ENCODE data around the gene RETREG2. TPM values are rescaled to one million over a fixed set of nuclear protein-coding genes. Genes with fewer than 3 reads are reported as not detected.

Gene RETREG2
- total and polyA plus RNA-seq, 4 donors, result 21.7 to 42.8 (median 37.7) TPM

DNA sequence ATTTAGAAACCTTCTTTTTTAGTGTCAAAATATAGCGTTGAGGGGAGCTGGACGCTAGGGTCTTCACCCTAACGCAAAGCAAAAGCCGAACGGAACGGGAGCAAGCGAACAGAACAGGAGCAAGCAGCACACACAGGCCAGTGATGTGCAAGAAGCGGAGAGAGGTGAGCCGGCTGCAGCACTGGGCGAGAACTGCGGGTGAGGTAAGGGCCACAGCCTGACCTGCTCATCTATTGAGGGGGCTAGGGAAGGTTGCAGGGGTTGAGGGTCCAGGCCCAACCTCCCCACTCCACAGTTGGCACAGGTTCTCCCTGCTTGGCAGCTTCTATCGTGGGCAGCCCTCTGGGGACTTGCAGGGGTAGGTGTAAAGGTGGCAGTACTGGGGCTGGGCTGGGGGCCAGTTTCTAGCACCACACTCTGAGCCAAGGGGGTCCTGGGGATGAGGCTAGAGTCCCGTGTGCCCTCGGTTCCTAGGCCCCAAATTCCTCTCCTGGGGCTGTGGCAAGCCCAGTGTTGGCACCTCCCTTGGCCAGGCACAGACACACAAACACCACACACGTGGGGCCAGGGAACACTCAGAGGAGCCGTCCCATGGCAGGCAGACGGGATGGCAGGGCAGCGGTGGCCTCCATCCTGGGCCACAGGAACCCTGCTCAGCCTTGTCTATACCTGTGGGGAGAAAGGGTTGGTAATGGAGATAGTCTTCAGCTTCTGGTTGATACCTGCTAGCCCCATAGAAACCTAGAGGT lies 41.9 kb downstream of the RETREG2 start:
- no peak overlapping the region for H3K4me3 ChIP-seq (ENCODE audit: low read depth in 1 of 3, low read length in 3 of 3)
- no peak overlapping the region for H3K9ac ChIP-seq (ENCODE audit: low read depth in 1 of 2, low read length in 2 of 2)
- peaks cover 5 to 27% (median 19%) of the 10 kb centered on the region in 4 donors for H3K4me1 ChIP-seq (ENCODE audit: control insufficient read depth in 4 of 4, insufficient read depth in 4 of 4, low read length in 3 of 4)
- H3K27me3 ChIP-seq (ENCODE audit: control insufficient read depth in 4 of 4, insufficient read depth in 4 of 4, low read length in 3 of 4), result no peaks in the 10 kb centered on the region
- no peak overlapping the region for H3K27ac ChIP-seq (ENCODE audit: low read depth in 1 of 2, low read length in 2 of 2)
- TF ChIP-seq TAF1 (conservative IDR thresholded peaks at IDR 0.05), result no peak
- TF ChIP-seq, protein P1, sequence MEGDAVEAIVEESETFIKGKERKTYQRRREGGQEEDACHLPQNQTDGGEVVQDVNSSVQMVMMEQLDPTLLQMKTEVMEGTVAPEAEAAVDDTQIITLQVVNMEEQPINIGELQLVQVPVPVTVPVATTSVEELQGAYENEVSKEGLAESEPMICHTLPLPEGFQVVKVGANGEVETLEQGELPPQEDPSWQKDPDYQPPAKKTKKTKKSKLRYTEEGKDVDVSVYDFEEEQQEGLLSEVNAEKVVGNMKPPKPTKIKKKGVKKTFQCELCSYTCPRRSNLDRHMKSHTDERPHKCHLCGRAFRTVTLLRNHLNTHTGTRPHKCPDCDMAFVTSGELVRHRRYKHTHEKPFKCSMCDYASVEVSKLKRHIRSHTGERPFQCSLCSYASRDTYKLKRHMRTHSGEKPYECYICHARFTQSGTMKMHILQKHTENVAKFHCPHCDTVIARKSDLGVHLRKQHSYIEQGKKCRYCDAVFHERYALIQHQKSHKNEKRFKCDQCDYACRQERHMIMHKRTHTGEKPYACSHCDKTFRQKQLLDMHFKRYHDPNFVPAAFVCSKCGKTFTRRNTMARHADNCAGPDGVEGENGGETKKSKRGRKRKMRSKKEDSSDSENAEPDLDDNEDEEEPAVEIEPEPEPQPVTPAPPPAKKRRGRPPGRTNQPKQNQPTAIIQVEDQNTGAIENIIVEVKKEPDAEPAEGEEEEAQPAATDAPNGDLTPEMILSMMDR (IDR thresholded peaks at IDR 0.05; ENCODE audit: low read depth, low read length, missing input control), result no peak
- no peak for TF ChIP-seq HNF4A (conservative IDR thresholded peaks at IDR 0.05)
- TF ChIP-seq YY1 (IDR thresholded peaks at IDR 0.05), result no peak
- no peak for TF ChIP-seq FOXA2 (IDR thresholded peaks at IDR 0.05)
- TF ChIP-seq, protein P2, sequence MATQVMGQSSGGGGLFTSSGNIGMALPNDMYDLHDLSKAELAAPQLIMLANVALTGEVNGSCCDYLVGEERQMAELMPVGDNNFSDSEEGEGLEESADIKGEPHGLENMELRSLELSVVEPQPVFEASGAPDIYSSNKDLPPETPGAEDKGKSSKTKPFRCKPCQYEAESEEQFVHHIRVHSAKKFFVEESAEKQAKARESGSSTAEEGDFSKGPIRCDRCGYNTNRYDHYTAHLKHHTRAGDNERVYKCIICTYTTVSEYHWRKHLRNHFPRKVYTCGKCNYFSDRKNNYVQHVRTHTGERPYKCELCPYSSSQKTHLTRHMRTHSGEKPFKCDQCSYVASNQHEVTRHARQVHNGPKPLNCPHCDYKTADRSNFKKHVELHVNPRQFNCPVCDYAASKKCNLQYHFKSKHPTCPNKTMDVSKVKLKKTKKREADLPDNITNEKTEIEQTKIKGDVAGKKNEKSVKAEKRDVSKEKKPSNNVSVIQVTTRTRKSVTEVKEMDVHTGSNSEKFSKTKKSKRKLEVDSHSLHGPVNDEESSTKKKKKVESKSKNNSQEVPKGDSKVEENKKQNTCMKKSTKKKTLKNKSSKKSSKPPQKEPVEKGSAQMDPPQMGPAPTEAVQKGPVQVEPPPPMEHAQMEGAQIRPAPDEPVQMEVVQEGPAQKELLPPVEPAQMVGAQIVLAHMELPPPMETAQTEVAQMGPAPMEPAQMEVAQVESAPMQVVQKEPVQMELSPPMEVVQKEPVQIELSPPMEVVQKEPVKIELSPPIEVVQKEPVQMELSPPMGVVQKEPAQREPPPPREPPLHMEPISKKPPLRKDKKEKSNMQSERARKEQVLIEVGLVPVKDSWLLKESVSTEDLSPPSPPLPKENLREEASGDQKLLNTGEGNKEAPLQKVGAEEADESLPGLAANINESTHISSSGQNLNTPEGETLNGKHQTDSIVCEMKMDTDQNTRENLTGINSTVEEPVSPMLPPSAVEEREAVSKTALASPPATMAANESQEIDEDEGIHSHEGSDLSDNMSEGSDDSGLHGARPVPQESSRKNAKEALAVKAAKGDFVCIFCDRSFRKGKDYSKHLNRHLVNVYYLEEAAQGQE (IDR thresholded peaks at IDR 0.05), result no peak
- no peak for TF ChIP-seq NR2F2 (IDR thresholded peaks at IDR 0.05)
- TF ChIP-seq, protein P3, sequence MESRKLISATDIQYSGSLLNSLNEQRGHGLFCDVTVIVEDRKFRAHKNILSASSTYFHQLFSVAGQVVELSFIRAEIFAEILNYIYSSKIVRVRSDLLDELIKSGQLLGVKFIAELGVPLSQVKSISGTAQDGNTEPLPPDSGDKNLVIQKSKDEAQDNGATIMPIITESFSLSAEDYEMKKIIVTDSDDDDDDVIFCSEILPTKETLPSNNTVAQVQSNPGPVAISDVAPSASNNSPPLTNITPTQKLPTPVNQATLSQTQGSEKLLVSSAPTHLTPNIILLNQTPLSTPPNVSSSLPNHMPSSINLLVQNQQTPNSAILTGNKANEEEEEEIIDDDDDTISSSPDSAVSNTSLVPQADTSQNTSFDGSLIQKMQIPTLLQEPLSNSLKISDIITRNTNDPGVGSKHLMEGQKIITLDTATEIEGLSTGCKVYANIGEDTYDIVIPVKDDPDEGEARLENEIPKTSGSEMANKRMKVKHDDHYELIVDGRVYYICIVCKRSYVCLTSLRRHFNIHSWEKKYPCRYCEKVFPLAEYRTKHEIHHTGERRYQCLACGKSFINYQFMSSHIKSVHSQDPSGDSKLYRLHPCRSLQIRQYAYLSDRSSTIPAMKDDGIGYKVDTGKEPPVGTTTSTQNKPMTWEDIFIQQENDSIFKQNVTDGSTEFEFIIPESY (IDR thresholded peaks at IDR 0.05), result no peak
- TF ChIP-seq EGR1 (IDR thresholded peaks at IDR 0.05; ENCODE audit: low read depth in 2 of 2), result no peak
- TF ChIP-seq RAD21 (IDR thresholded peaks at IDR 0.05), result no peak
- TF ChIP-seq, protein P4, sequence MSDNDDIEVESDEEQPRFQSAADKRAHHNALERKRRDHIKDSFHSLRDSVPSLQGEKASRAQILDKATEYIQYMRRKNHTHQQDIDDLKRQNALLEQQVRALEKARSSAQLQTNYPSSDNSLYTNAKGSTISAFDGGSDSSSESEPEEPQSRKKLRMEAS (IDR thresholded peaks at IDR 0.05), result no peak
- TF ChIP-seq SP1 (IDR thresholded peaks at IDR 0.05), result no peak
- WGBS, result 95% methylated on average over 18 of the region's 18 CpGs
- DNase-seq (ENCODE audit: low spot score), result no peak
- H3K9me3 ChIP-seq (ENCODE audit: control insufficient read depth in 4 of 4, low read length in 3 of 4), result no peaks in the 10 kb centered on the region
- H3K36me3 ChIP-seq (ENCODE audit: control insufficient read depth in 4 of 4, insufficient read depth in 3 of 4, low read depth in 1 of 4, low read length in 3 of 4), result peaks cover 21 to 45% (median 40%) of the 10 kb centered on the region in 4 donors

DNA sequence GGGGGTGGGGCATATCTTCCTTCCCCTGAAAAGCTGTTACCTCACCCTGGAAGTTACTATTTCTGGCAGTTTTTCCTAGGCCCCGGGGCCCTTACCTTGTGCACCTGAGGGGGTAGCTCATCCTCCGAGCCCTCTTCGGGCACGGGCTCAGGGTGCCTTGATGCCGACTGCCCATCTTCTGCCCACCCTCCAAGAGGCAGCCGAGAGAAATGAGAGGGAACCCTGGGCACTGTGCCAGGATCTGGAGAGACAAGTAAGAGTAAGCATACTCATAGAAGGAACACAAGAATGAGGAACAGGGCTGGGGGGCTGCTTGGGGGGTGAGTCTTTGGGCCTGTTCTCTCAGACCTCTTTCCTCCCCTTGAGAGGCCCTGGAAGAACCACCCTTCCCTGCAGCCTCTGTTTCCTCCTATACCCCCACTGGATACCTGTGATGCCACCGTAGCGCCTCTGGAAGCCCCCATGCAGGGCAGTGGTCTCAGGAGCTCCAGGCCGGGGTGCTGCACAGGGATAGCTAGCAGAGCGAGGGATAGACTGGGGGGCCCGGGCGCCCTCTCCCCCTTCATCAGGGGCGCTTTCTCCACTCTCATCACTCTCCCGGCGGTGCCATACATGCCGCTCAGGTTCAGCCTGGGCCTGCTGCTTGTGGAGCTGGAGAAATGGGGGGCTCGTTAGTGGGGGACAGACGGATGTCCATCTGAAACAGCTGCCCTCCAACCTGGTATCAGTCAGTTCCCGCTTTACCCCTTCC lies 42.8 kb downstream of the RETREG2 start:
- WGBS, result 93% methylated on average over 19 of the region's 19 CpGs
- no peaks in the 10 kb centered on the region for H3K27me3 ChIP-seq (ENCODE audit: control insufficient read depth in 4 of 4, insufficient read depth in 4 of 4, low read length in 3 of 4)
- DNase-seq (ENCODE audit: low spot score), result peak; percentile 44
- no peak for TF ChIP-seq JUND (IDR thresholded peaks at IDR 0.05)
- TF ChIP-seq HNF4G (IDR thresholded peaks at IDR 0.05), result no peak
- no peak for TF ChIP-seq FOXA1 (IDR thresholded peaks at IDR 0.05)
- no peak for TF ChIP-seq RAD21 (IDR thresholded peaks at IDR 0.05)
- TF ChIP-seq, protein P3 (IDR thresholded peaks at IDR 0.05), result no peak
- no peak for TF ChIP-seq YY1 (IDR thresholded peaks at IDR 0.05)
- TF ChIP-seq HNF4A (conservative IDR thresholded peaks at IDR 0.05), result no peak
- no peak for TF ChIP-seq FOXA2 (IDR thresholded peaks at IDR 0.05)
- no peak for TF ChIP-seq EGR1 (IDR thresholded peaks at IDR 0.05; ENCODE audit: low read depth in 2 of 2)
- no peak for TF ChIP-seq TAF1 (conservative IDR thresholded peaks at IDR 0.05)
- no peak for TF ChIP-seq SP1 (IDR thresholded peaks at IDR 0.05)
- H3K4me3 ChIP-seq (ENCODE audit: low read depth in 1 of 3, low read length in 3 of 3), result no peak overlapping the region
- peaks cover 21 to 54% (median 46%) of the 10 kb centered on the region in 4 donors for H3K36me3 ChIP-seq (ENCODE audit: control insufficient read depth in 4 of 4, insufficient read depth in 3 of 4, low read depth in 1 of 4, low read length in 3 of 4)
- H3K9ac ChIP-seq (ENCODE audit: low read depth in 1 of 2, low read length in 2 of 2), result no peak overlapping the region
- peaks cover 5 to 27% (median 19%) of the 10 kb centered on the region in 4 donors for H3K4me1 ChIP-seq (ENCODE audit: control insufficient read depth in 4 of 4, insufficient read depth in 4 of 4, low read length in 3 of 4)
- no peaks in the 10 kb centered on the region for H3K9me3 ChIP-seq (ENCODE audit: control insufficient read depth in 4 of 4, low read length in 3 of 4)
- H3K27ac ChIP-seq (ENCODE audit: low read depth in 1 of 2, low read length in 2 of 2), result no peak overlapping the region
